ENCODE results near the gene NOTUM.
"Not testable (repeated sequence)": the region's sequence is repeated elsewhere in the genome, so short reads cannot be mapped to it uniquely, and the experiment has no call there.

Gene NOTUM

DNA sequence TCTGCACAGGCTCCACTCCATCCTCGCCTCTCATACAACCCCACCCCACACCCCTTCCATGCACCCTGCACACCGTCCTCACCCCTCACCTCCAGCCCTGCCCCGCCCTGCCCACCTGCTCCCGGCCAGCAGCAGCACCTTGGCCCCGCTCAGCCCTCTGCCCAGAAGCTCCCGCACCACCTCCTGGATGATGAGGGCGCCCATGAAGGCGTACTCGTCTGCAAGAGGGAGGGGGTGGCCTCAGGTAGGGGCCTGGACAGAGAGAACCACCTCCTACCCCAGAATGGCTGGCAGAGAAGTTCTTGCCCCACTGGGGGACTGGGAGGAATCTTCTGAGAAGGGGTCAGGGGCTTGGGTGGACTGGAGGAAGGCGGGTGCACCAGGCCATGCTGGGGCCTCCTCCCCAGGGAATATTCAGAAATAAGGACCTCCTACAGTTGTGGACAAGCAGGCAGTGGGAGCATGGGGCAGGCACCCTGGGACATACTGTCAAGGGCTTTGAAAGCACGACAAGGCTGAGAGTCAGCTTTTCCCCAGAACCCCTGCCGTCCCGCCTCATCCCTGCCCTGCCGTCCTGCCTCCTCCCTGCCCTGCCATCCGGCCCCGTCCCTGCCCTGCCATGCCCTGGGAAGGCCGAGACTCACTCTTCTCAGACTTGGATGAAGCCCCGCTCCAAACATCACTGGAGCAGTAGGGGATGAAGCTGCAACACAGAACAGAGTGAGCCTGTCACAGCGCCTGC lies 3.1 kb downstream of the NOTUM start:
- DNase-seq (ENCODE audit: low spot score): no peak

DNA sequence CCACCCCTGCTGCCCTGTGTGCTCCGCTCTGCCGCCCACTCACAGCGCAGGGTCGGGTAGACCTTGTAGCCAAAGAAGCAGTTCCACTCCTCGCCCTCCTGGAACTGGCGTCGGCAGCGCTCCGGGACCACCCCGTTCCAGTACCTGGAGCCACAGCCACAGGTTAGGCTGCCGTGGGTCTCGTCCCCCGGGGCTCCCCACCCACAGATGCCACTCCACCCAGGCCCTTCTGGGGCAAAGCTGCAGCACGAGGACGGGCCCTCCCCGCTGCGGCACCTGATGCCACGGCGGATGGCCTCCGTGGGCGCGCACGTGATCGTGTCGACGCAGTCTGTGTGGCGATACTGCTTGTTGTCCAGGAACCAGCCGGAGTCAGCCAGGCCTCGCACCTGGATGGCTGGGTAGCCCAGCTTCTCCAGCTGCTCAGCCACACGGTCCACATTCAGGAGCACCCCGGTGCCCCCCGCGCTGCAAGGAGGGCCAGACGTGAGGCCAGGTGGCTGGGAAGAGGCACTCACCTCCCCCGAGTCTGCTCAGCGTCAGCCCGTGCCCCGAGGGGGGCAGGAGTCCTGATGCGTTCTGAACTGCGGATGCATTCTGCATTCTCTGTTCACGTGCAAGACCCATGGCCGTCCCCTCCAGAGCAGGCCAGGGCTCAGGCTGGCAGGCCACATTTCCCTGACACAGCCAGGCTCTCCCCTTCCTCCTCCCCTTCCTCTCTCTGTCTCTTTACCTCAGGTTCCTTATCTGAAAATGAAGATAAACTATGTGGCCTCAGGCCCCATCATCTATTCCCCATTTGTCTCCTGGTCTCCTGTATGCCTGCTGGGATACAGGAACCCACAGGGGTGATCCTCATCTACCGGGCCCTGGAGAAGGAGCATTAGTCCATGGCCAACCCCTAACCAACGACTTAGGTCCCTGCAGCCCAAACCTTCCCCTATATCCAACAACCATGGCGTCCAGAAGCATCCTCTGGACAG lies 4.1 kb downstream of the NOTUM start:
- no peak for DNase-seq (ENCODE audit: low spot score)

DNA sequence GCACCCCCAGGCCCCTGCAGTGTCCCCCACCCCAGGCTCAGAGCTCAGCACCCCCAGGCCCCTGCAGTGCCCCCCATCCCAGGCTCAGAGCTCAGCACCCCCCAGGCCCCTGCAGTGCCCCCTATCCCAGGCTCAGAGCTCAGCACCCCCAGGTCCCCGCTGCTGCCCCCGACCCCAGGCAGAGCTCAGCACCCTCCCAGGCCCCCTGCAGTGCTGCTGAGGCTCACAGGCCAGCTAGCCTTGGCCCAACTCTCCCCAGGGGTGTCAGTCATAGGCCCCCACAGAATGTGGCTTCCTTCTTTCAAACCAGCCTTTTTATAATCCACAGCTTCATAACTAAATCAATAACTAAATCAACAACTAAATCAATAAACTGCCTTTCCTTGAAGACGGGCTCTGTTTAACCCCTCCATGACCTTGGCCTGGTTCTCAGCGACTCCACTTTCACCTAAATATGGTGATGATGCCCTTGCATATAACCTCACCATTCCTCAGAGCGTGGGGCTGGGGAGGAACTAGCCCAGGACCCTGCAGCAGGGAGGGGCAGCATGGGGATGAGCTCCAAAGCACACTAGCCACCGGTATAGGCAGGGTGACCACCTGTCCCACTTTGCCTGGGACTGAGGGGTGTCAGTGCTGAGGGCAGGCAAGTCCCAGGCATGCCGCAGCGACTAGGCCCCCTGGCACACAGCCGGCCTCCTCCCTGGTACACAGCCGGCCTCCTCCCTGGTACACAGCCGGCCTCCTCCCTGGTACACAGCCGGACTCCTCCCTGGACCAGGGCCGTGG lies 5.0 kb downstream of the NOTUM start:
- no peak for DNase-seq (ENCODE audit: low spot score)

DNA sequence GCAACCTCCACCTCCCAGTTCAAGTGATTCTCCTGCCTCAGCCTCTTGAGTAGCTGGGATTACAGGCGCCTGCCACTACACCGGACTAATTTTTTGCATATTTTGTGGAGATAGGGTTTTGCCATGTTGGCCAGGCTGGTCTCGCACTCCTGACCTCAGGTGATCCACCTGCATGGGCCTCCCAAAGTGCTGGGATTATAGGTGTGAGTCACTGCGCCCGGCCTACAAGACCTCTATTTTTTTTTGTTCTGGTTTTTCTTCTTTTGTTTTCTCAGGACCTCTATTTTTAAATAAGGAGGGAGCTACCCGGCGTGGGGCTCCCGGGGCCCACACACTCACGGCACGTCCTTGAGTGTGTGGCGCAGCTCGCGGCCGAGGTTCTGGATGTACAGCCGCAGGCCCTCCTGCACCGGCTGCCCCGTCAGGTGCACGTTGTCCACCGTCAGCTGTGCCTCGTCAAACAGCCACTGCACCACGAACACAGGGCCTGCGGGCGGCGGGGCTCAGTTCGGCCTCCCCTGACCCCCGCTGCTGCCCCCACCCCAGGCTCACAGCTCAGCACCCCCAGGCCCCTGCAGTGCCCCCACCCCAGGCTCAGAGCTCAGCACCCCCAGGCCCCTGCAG lies 5.8 kb downstream of the NOTUM start:
- no peak for DNase-seq (ENCODE audit: low spot score)

DNA sequence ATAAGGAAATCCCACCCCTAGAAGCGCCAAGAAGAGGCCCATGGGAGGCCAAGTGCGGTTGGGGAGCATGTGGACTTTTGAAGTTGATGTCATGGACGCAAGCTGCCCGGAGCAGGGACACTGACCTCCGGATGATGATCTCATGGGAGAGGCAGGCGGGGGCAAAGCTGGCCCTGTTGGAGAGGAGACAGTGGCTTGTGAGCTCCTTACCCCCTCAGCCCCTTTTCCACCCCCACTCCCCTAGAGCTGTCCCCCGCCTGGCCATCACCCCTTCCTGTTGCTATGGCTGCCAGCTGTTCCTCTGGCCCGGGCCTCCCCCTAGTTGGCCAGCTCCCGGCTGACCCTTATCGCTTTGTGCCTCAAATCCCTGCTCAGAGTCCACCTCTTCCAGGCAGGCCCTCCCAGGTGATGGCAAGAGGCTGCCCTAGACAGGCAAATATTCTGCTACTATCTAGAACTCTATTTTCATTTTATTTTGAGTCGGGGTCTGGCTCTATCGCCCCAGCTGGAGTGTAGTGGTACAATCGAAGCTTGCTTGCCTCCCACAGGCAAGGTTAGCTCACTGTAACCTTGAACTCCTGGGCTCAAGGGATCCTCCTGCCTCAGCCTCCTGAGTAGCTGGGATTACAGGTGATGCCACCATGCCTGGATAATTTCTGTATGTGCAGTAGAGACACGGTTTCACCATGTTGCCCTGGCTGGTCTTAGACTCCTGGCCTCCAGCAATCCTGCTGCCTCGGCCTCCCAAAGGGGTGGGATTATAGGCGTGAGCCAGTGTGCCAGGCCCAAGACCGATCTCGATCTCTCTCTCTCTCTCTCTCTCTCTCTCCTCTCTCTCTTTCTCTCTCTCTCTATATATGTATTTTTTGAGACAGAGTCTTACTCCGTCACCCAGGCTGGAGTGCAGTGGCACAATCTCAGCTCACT lies 6.6 kb downstream of the NOTUM start:
- no peak for DNase-seq (ENCODE audit: low spot score)

DNA sequence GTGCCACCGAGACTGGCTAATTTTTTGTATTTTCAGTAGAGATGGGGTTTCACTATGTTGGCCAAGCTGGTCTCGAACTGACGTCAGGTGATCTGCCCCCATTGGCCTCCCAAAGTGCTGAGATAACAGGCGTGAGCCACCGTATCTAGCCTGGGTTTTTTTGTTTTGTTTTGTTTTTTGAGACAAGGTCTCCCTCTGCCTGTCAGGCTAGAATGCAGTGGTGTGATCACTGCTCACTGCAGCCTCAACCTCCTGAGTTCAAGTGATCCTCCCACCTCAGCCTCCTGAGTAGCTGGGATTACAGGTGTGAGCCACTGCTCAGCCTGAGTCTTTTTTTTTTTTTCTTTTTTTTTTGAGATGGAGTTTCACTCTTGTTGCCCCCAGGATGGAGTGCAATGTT lies 7.5 kb downstream of the NOTUM start:
- DNase-seq (ENCODE audit: low spot score): not testable (repeated sequence)

DNA sequence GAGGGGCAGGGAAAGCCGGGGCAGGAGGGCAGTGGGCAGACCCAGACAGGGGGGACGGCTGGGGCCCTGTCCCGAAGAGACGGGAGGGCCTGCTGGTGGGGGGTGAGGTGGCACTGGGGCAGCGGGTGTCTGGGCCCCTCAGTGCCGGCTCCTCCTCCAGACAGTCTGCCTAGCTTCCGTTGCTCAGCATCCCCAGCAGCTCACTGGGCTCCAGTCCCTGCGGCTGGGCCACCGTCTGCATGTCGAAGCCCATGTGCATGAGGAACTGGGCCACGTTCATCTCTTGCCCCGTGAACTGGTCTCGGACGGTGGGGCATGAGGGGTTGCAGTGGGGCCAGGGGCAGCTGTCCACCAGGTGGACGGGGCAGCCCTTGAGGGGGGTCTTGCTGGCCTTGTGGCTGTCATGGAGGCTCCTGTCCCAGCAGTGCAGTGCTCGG lies 8.2 kb downstream of the NOTUM start:
- DNase-seq (ENCODE audit: low spot score): no peak

DNA sequence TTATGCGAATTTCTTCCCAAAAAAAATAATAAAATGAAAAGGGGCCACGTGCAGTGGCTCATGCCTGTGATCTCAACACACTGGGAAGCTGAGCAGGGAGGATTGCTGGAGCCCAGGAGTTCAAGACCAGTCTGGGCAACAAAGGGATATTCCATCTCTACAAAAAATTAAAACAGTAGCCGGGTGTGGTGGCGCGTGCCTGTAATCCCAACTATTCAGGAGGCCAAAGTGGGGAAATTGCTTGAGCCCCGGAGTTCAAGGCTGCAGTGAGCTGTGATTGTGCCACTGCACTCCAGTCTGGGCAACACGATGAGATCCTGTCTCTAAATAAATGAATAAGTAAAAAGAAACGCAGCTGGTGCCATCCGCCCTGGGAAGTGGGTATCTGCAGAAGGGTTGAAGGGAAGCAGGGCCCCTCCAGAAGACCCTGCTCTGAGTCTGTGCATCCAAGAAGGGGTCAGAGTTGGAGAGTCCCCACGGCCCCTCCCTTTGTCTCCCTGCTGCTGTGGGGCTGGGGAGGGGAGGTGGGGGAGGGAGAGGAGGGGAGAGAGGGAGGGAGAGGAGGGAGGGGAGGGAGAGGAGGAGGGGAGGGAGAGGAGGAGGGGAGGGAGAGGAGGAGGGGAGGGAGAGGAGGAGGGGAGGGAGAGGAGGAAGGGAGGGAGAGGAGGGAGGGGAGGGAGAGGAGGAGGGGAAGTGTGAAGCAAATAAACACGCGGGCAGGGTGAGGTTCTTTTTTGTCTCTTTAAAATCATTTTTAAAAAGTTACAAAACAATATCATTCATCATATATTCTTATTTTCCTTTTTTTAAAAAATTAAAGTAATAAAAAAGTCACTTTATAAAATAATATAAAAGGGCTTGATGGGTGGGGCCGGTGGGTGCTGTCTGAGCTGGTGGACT lies 9.0 kb downstream of the NOTUM start:
- DNase-seq (ENCODE audit: low spot score): no peak

DNA sequence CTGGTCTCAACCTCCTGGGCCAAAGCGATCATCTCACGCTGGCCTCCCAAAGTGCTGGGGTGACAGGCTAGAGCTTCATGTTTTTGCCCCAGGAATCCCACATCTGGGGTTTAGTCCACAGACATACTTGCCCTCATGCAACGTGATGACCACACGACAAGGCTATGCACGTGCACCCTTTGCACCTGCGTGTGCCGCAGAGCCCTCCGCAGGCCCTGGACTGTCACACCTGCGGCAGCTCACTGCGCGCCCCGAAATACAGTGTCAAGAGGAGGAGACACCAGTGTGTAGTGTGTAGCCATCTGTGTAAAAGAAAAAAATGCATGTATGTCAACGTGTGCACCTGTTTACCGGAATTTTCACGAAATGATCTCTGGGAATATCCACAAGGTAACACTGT lies 10.5 kb downstream of the NOTUM start:
- DNase-seq (ENCODE audit: low spot score): no peak

DNA sequence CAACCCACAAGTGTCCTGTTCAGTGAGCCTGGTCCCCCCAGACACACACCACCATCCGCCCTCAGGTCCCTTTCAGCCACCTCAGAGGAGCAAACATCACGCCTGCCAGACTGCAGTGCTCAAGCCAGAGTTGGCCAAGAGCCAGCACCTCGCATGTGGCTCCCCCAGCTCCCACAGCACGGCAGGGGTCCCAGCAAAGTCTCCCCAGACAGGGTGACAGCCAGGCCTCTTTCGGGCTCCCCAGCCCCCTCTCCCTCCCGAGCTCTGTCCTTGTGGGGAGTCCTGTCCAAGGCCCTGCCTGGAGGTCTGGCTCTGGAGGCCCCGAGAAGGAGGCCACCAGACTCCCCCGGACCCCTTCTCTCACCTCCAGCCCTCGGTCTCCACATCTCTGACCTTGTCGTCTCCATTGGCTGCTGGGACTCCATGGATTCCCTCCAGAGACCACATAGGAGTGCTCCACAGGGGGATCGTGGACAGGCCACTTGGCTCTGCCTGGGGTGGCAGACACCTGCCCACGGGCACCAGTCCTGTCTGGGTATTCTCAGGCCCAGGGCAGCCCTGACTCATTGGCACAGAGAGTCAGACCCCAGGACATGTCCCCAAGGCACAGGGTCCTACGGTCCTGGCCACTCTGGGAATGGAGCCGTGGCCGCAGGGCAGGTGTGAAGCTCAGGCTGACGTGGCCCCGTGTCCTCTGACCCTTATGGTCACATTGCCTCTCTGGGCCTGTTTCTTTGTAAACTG lies 12.2 kb downstream of the NOTUM start:
- no peak for DNase-seq (ENCODE audit: low spot score)

DNA sequence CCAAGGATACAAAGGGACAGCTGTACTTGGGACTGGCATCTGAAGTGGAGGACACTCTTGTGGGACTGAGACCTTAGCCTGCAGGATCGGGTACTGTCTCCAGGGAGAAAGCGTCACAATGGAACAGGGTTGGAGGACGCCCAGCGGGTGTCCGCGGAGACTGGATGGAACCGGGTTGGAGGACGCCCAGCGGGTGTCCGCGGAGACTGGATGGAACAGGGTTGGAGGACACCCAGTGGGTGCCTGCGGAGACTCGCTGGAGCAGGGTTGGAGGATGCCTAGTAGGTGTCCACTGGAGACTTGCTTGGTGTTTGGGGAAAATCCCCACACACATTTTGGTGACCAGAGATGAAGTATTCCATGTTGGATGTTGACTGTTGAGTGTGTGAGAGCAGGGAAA lies 13.8 kb downstream of the NOTUM start, which contains the start of gene MYADML2:
Gene MYADML2 (minus strand): TSS at position 45 of the 400 bp plus-strand sequence. CDS start 5,492 bp downstream, outside the sequence.
- DNase-seq (ENCODE audit: low spot score): no peak

DNA sequence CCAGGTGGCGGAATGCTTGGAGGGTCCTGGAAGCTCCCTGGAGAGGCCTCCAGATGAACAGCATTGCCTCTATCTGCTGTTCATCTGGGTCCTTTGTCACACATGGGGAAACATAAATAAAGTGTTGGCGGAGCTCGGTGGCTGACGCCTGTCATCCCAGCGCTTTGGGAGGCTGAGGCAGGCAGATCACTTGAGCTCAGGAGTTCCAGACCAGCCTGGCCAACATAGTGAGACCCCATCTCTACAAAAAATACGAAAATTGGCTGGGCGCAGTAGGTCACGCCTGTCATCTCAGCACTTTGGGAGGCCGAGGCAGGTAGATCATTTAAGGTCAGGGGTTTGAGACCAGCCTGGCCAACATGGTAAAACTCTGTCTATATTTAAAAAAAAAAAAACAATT lies 16.1 kb downstream of the NOTUM start:
- DNase-seq (ENCODE audit: low spot score): no peak

DNA sequence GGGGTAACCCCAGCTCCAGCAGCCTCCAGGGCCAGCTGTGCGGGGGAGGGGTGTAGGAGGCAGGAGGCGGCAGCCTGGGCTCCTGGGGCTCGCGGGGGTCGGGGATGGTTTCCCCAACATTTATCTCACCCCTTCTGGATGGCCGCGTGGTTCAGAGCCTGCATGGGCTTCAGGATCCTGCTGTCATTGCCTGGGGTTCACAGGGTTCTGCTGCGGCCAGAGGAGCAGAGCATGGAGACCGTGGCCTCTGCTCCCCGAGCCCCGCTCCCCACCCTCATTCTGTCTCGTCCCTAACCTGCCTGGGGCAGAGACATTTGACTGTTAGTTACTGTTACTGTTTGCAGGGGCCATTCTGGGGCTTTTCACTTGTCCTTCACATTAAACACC lies 18.8 kb downstream of the NOTUM start:
- no peak for DNase-seq (ENCODE audit: low spot score)

DNA sequence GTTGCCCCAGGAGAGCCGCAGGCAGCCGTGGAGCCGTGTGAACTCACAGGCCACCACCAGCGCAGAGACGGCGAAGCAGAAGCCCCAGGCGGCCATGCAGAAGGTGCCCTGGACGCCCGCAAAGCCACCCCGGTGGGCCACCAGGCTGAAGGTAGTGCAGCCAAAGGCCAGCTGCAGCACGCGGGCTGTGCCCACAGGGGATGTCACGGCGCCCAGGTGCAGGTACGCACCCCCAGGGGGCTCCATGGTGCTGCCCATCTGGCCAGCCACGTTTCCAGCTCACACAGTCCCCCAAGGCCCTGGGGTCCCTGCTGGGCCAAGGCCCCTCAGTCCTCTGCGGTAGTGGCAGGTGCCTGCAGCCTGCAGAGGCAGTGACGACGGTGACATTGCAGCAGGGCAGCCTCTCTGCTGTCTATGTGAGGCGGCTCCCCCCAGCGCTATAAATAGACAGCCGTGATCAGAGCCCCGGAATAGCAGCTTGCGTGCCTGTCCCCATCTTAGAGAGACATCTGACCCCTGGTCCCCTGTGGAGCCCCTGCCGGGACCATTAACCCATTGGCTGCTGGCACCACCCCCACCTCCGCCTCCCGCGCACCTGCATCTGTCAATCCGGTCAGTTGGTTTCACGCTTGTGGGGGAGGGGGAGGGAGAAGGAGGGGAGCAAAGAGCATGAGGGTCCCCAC lies 19.4 kb downstream of the NOTUM start:
- no peak for DNase-seq (ENCODE audit: low spot score)

DNA sequence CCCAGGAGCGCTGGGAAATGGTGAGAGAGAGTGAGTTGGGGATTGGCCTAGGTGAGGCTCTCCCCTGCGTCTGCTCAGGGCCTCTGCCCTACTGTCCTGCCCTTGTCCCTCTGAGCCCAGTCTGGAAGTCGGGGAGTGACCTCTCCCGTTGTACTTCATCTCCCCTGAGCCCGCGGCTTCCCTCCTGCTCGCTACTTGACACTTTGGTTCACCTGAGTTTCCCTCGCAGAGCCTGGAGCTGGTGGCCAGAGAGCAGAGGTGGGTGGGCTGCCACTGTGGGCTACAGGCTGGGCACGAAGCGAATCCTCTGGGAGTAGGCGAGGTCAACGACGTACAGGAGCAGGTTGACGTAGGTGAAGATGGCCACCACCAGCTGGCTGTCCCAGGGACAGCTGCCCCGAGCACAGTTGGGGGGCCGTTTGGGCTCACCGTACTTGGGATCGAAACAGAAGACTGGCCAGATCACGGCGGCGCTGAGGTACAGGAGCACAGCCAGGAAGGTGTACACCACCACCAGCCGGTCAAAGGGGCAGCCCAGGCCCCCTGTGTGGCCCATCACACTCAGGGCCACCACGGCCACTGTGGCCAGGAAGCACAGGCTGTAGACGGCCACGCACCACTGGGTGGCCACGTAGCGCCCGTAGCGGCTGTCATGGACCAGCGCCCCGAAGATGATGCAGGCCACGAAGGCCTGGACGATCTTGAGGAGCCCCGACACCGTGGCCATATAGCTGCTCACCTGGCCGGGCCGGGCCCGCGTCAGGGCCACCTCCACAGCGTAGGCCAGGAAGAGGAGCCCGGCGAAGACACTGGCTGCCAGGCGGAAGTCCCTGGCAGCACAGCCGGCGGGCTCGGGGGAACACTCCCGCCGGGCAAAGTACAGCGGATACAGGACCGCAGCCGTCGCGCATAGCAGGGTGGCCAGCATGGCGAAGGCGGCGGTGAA lies 20.2 kb downstream of the NOTUM start:
- DNase-seq (ENCODE audit: low spot score): no peak

DNA sequence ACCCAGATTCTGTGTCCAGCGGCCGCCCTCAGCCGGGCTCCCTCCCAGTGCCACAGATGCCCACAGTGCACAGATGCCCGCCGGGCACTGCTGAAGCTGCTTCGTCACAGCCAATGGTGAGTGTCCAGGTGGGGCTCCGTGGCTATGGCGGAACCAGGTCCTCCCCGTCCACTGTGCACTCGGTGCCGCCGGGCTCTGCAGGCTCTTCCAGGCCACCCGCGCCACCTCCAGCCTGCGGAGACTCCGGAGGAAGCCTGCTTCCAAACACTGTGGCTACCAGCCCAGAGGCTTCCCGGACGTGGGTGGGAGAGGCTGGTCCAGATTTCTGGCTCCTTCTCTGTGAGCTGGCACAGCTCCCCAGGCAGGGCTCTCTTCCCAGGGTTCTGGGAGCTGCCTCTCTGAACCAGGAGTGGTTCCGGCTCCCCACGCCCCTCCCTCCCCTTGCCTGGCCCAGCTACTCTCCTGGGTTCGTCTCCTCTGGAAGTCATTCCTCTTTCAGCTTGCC lies 21.1 kb downstream of the NOTUM start:
- no peak for DNase-seq (ENCODE audit: low spot score)

DNA sequence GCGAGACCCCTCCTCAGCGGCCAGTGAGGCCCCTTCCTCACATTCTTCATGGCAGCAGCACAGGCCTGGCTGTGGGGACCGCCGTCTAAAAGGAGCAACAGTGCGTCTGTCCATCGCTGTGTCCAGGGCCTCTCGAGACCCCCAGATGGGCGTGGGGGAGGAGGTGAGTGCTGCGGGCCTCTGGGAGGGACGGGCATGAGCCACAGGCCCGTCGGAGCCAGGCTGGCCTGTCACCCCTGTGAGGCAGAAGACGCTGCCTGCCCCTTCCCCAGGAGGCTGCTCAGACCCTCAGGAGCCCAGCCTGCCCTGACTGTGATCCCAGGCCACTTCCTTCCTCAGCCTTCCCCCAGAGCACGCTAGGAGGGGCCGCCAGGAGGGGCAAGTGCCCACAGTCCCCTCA lies 21.8 kb downstream of the NOTUM start:
- no peak for DNase-seq (ENCODE audit: low spot score)

Data from RKO (cell line).